AG09309 (cell line): Measurements from ENCODE around the gene GIMD1.

ENCODE experiments used
- DNase-seq: peaks from one replicate; pipeline ENCODE4 v3.0.0-alpha.2; 2010; ENCODE audit warnings: low read depth
- H3K4me3 ChIP-seq: 2 replicates; pipeline ENCODE4 v1.5.1; 2011; ENCODE audit warnings: mild to moderate bottlenecking, low read depth, low read length, moderate library complexity; ENCODE audit not compliant: control insufficient read depth
- TF ChIP-seq, protein P1 (sequence below): IDR thresholded peaks from 2 replicates; pipeline ENCODE4 v1.5.1; 2011; ENCODE audit warnings: mild to moderate bottlenecking, low read depth, low read length, inconsistent platforms; ENCODE audit not compliant: insufficient read depth, control insufficient read depth; ENCODE audit errors: missing control alignments

The GIMD1 gene

GRCh38 chr4:106312997-106313522, 55.5 kb downstream of the GIMD1 start:
- TF ChIP-seq, protein P1, sequence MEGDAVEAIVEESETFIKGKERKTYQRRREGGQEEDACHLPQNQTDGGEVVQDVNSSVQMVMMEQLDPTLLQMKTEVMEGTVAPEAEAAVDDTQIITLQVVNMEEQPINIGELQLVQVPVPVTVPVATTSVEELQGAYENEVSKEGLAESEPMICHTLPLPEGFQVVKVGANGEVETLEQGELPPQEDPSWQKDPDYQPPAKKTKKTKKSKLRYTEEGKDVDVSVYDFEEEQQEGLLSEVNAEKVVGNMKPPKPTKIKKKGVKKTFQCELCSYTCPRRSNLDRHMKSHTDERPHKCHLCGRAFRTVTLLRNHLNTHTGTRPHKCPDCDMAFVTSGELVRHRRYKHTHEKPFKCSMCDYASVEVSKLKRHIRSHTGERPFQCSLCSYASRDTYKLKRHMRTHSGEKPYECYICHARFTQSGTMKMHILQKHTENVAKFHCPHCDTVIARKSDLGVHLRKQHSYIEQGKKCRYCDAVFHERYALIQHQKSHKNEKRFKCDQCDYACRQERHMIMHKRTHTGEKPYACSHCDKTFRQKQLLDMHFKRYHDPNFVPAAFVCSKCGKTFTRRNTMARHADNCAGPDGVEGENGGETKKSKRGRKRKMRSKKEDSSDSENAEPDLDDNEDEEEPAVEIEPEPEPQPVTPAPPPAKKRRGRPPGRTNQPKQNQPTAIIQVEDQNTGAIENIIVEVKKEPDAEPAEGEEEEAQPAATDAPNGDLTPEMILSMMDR = no peak
- H3K4me3 ChIP-seq = no peak overlapping the region
- DNase-seq = no peak

GRCh38 chr4:106312377-106312776, 56.2 kb downstream of the GIMD1 start:
- TF ChIP-seq, protein P1 = no peak
- DNase-seq = peak; percentile 40
- no peak overlapping the region for H3K4me3 ChIP-seq
